Vagina (tissue), 2 donors: Measurements from ENCODE around the gene NTM. TPM values are rescaled to one million over a fixed set of nuclear protein-coding genes. Genes with fewer than 3 reads are reported as not detected.

ENCODE experiments used
- DNase-seq, 2 donors: peaks; one replicate each; pipeline ENCODE4 v3.0.0-alpha.2; 2017; ENCODE audit errors: extremely low spot score in 2 of 2
- H3K27ac ChIP-seq: fragments of 200-600 bp; sonication (generic); one replicate; pipeline ENCODE4 v1.5.1; 2019
- H3K27me3 ChIP-seq: fragments of 200-600 bp; sonication (generic); one replicate; pipeline ENCODE4 v1.5.1; 2019
- H3K36me3 ChIP-seq, 2 donors: fragments of 200-600 bp; sonication (generic); one replicate each; pipeline ENCODE4 v1.5.1; 2017 to 2019
- H3K4me1 ChIP-seq: fragments of 200-600 bp; sonication (generic); one replicate; pipeline ENCODE4 v1.5.1; 2019
- H3K4me3 ChIP-seq, 2 donors: fragments of 200-600 bp; sonication (generic); 1 replicate in 1 of 2; 2 replicates in 1 of 2; pipeline ENCODE4 v1.5.1; 2016 to 2019
- H3K9me3 ChIP-seq: fragments of 200-600 bp; sonication (generic); one replicate; pipeline ENCODE4 v1.5.1; 2019
- CTCF ChIP-seq, 3 experiments: fragments of 450-650 bp in 2 of 3; fragments of 200-600 bp in 1 of 3; sonication (generic) in 1 of 3; IDR thresholded peaks; one replicate each; pipeline ENCODE4 v1.5.1; 2017 to 2019; ENCODE audit warnings: antibody characterized with exemption in 3 of 3, mild to moderate bottlenecking in 2 of 3, moderate library complexity in 2 of 3
- POLR2A ChIP-seq, 2 donors: fragments of 450-650 bp; IDR thresholded peaks; one replicate each; pipeline ENCODE4 v1.6.1; 2017; ENCODE audit warnings: antibody characterized with exemption in 2 of 2, mild to moderate bottlenecking in 2 of 2, moderate library complexity in 2 of 2
- POLR2AphosphoS5 ChIP-seq, 2 donors: sonication (generic); formaldehyde crosslinking; IDR thresholded peaks; one replicate each; pipeline ENCODE4 v1.9.0; 2017; ENCODE audit warnings: antibody characterized with exemption in 2 of 2, mild to moderate bottlenecking in 2 of 2, low read depth in 1 of 2; ENCODE audit not compliant: insufficient read depth in 1 of 2
- intact Hi-C: fragments of 100-400 bp; cut with DNase I; formaldehyde crosslinking; loops from one replicate; pipeline ENCODE4 v1.15.1; 2023
- total RNA-seq: library from RNA; depleted of rRNA; stranded (reverse); fragments of >200 nt; gene quantifications from one replicate; pipeline ENCODE4 v1.2.3, GENCODE V29; 2016

NTM gene
- total RNA-seq, 1 donor from 2014 or later, result 4.2 TPM

GRCh38 chr11:131851964-131852755, 481.7 kb downstream of the NTM start:
- no peak for DNase-seq
- no peaks in the 10 kb centered on the region for H3K4me1 ChIP-seq
- H3K27me3 ChIP-seq, result no peaks in the 10 kb centered on the region
- no peaks in the 10 kb centered on the region for H3K9me3 ChIP-seq
- no peaks in the 10 kb centered on the region for H3K36me3 ChIP-seq
- intact Hi-C loops, result no loop called here
- no peak for TF ChIP-seq POLR2AphosphoS5 (IDR thresholded peaks at IDR 0.05; ENCODE audit: insufficient read depth in 1 of 2, low read depth in 1 of 2)
- no peak for TF ChIP-seq POLR2A (IDR thresholded peaks at IDR 0.05)
- TF ChIP-seq CTCF (IDR thresholded peaks at IDR 0.05), result no peak
- no peak overlapping the region for H3K4me3 ChIP-seq
- no peak overlapping the region for H3K27ac ChIP-seq

DNA sequence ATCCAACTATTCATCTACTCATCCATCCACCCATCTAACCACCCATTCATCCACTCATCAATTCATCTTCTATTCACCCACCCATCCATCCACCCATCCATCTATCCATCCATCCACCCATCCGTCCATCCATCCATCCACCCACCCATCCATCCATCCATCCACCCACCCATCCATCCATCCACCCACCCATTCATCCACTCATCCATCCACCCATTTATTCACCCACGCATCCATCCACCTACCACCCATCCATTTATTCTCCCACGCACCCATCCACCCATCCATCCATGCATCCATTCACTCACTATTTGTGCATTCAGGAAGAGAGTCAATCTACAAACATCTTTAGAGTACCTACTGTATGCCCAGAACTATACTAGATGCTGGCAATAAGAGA, 482.3 kb downstream of the NTM start:
- Histone ChIP-seq H3K36me3 (no peaks in the 10 kb centered on the region), H3K9me3 (no peaks in the 10 kb centered on the region), H3K27me3 (no peaks in the 10 kb centered on the region), H3K4me1 (no peaks in the 10 kb centered on the region), H3K4me3 (no peak overlapping the region), H3K27ac (no peak overlapping the region)
- intact Hi-C loops, result no loop called here
- TF ChIP-seq CTCF (IDR thresholded peaks at IDR 0.05) (no peak), POLR2AphosphoS5 (IDR thresholded peaks at IDR 0.05; ENCODE audit: insufficient read depth in 1 of 2, low read depth in 1 of 2) (no peak), POLR2A (IDR thresholded peaks at IDR 0.05) (no peak)
- DNase-seq, result no peak

DNA sequence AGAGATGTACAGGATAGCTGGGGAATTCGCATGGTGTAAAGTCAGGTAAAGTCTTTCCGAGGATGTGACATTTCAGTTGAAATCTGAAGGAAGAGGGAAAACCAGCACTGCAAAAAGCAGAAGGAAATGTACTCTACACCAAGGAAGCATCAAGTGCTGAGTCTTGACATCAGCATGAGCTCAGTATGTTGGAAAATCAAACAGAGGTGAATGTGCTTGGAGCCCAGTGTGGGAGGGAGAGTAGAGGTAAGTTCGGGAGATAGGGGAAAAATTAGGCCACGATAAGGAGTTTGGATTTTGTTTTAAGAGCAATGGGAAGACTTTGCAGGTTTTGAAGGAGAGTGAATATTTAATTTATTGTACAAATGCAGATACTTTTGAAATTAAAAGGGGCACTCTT, 484.0 kb downstream of the NTM start:
- no peaks in the 10 kb centered on the region for H3K36me3 ChIP-seq
- TF ChIP-seq POLR2AphosphoS5 (IDR thresholded peaks at IDR 0.05; ENCODE audit: insufficient read depth in 1 of 2, low read depth in 1 of 2), result no peak
- no peak for TF ChIP-seq CTCF (IDR thresholded peaks at IDR 0.05)
- no peaks in the 10 kb centered on the region for H3K27me3 ChIP-seq
- no peaks in the 10 kb centered on the region for H3K4me1 ChIP-seq
- no peak overlapping the region for H3K27ac ChIP-seq
- no peaks in the 10 kb centered on the region for H3K9me3 ChIP-seq
- H3K4me3 ChIP-seq, result no peak overlapping the region
- intact Hi-C loops, result no loop called here
- no peak for DNase-seq

DNA sequence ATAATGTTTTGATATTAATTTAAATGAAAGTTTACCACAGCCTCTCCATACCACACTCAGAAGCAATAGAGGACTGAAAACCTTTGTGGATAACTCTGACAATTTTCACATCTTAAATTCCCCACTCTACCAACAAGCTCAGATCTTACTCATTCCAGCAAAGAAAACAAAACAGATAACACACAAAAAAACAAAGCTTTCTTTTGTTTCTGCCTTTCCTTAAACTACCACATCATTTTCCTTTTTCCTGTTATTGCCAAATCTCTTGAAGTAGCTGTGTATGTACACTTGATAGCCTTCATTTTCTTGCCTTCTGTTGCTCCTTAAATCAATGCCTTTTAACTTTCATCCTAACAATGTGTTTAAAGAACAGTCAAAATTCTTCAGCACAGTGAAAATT, 484.9 kb downstream of the NTM start:
- no peaks in the 10 kb centered on the region for H3K9me3 ChIP-seq

More for the DNA sequence above, 484.9 kb downstream of the NTM start:
- no peak for DNase-seq
- no peaks in the 10 kb centered on the region for H3K36me3 ChIP-seq
- H3K27ac ChIP-seq, result no peak overlapping the region
- TF ChIP-seq CTCF (IDR thresholded peaks at IDR 0.05) (no peak), POLR2AphosphoS5 (IDR thresholded peaks at IDR 0.05; ENCODE audit: insufficient read depth in 1 of 2, low read depth in 1 of 2) (no peak), POLR2A (IDR thresholded peaks at IDR 0.05) (no peak)
- no peaks in the 10 kb centered on the region for H3K4me1 ChIP-seq
- no peak overlapping the region for H3K4me3 ChIP-seq
- H3K27me3 ChIP-seq, result no peaks in the 10 kb centered on the region
- intact Hi-C loops, result no loop called here
